IPS-NIHi7 (cell line): ENCODE measurements around the gene ESR1.
"Not testable (repeated sequence)": the region's sequence is repeated elsewhere in the genome, so short reads cannot be mapped to it uniquely, and the experiment has no call there.

Source experiments
- DNase-seq: peaks from one replicate; pipeline ENCODE4 v3.0.0; 2012; ENCODE audit warnings: mixed read lengths; ENCODE audit errors: extremely low spot score

ESR1 gene

DNA sequence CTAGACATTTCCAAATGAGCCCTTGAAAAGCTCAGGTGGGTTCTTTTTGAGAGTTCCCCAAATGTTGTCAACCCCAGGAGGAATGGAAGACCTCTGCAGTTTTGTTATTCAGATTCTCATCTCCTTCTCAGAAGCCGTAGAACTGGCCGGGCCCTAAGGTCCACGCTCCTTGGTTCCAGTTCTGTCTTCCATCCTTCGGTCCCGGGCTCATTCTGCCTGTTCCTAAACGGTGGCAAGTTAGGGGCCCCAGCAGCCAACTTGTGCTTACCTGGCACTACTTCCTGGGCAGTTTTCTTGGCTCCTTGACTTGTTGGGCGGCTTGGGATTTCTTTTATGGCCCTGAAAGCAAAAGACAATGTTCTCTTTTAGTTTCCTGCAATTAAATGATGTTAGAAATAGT, 6.4 kb downstream of the ESR1 start:
- DNase-seq: no peak

DNA sequence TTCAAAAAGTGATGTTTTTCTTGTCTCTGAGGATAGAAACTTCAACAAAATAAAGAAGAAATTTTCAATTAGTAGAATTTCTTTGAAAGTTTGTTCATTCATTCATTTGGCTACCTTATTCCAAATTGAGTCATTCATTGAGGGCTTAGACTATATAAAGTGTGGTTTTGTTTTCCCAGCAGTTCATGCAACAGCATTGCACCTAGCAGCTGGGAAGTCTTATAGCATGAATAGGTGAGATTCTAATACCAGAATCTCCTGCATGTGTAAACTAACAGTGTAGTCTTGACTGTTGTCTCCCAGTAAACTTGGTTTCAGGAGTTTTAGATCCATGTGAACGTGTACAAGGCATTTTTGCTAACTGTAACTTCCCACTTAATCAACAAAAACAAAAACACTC, 7.1 kb downstream of the ESR1 start:
- DNase-seq: no peak

DNA sequence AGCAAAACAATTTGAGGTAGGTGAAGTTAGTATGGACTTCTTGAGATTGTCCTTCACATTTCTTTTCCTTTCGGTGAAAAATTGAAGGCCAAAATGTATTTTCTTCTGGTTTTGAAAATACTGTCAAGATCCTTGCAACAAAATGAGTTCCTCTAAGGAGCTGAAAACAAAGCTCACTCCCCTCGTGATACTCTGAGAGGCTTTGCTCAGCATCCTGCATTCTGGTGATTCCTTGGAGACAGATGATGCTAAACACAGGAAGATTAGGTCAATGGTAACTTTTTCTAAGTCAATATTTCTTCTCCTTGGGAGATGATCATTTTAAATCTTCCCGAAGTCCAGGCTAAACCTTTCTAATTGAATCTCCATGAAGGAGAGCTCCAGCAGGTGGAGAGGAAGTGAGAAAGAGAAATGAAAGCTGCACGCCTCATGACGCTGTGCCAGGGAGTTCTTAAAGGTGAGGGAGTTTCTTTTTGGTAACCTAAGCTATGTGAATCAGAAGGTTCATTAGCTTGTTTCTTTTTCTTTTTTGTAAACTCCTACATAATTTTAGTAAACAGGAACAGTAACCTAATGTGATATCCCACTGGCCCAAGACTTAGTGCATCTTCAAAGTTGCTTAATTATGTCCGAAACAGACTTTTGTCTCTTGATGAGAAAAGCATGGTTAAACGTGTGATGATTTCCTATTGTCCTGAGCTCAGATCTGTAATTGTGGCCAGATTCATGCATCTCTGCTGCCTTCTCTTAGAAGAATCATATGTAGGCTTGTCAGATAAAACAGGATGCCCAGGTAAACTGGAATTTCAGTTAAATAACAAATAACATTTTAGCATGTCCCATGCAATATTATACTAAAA, 15.0 kb downstream of the ESR1 start:
- no peak for DNase-seq

DNA sequence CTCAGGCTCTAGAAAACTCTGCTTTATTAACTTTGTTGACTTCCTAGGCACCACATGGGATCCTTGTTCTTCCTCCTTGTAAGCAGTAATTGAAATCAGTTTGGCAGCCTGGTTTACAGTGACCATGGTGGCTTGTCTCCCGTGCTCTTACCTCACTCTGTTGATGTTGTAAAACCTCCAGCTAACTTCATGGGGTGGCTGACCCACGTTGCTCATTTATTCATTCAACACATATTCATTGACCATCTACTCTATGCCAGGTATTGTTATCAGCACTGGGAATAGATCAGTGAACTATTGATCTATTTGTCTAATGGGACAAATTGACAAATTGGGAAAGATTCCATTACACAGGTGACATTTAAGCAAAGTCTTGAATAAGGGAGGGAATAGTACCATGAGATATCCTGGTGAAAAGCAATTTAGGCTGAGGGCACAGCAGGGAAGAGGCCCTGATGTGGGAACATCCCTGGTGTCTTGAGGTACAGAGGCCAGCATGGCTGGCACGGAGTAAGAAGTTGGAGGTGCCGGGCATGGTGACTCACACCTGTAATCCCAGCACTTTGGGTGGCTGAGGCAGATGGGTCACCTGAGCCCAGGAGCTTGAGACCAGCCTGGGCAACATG, 19.1 kb downstream of the ESR1 start:
- no peak for DNase-seq

DNA sequence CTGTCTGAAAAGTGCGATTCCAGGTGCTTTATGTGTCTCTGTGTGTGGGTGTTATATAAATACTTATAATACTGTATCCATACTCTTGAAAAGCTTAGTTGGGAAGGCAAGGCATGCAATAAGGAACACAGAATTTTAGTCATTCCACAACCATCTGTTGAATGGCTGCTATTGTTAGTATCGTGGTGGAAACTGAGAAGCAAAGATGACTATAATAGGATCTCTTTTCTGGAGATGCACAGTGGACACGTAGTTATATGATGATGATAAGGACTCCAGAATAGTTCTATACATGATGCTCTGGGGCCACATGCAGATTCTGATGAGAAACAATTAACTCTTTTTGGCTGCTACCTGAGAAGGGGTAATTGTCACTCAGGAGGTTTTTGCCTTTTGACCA, 25.2 kb downstream of the ESR1 start:
- DNase-seq: no peak

DNA sequence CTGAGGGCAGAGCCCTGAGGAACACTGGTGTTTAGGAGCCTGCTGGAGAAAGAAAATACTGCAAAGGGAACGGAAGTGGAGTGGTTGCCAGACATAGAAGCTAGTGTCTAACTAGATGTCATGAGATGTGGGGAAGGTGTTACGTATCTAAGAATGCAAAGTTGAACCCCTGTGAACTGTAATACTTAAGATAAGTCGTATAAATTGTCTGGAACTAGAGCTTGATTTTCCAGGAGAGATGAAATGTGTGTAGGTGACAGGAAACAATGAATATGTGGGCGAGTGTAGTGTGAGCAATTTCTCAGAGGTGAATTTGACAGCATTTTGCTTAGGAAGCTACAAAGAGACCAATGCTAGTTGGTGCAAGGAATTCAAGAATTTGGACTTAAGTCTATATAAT, 27.9 kb downstream of the ESR1 start:
- no peak for DNase-seq

DNA sequence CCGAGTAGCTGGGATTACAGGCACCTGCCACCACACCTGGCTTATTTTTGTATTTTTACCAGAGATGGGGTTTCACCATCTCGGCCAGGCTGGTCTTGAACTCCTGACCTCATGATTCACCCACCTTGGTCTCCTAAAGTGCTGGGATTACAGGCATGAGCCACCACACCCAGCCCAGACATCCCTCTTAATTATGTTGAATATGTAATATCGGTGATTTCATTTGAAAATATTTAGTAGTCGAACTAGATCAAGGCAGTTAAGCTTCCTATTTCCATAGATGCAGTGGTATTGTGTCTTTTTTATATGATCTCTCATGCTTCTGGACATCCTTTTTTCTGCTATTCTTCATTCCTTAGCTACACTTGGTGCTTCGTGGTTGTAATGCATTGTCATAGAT, 29.7 kb downstream of the ESR1 start:
- DNase-seq: no peak

DNA sequence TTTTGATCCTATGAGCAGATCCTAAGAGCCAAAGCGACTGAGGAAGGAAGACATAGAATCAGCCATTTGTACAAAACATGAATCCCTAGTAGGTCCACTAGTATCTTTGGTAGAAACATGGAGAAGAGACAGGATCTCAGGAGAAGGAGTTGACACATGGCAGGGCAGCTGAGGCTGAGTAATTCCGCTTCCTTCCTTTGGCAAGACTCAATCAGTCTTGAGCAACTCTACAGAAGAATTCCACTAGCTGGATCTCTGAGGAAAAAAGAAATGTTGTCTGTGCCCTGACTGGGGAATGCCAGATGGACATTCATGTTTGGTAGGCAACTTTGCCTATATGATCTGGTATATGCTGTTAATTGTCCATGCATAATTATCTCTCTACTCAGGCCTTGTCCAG, 35.3 kb downstream of the ESR1 start:
- no peak for DNase-seq

DNA sequence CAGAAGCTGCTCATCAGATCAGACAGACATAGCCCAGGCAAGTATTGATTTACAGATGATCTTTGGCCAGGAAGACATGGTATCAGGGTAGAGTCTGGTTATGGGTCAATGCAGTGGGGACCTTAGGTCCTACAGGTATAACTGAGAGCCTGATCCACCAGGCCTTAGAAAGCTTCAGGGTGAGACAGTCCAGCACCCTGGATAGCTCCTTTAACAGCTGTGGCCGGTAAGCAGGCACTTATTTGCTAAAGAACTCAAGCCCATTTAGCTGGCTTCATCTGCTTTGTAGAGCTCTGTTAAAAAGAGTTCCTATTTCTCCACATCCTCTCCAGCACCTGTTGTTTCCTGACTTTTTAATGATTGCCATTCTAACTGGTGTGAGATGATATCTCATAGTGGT, 39.6 kb downstream of the ESR1 start:
- peak; percentile 60 for DNase-seq

DNA sequence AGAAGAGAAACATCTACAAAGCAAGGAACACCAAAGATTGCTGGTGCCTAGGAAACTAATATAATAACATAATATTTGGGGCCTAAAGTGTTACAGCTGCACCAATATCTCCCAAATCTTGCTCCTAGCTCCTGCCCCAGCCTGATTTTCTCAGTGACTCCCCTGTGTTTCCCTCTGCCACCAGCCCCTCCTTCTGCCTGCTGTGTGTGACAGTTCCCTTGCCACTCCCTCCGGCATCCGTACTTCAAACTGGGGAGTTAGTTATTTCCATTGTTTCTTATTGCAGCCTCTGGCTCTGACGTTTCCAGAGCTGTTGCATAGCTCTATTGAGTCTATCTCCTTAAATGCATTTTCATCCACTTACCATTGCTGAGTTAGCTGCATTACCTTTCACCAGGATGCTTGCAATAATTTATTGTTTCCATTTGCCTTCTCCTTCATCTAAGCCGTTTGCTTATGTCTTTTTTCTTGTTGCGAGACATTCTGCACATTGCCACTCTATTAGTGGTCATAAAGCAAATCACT, 43.1 kb downstream of the ESR1 start:
- DNase-seq: no peak

DNA sequence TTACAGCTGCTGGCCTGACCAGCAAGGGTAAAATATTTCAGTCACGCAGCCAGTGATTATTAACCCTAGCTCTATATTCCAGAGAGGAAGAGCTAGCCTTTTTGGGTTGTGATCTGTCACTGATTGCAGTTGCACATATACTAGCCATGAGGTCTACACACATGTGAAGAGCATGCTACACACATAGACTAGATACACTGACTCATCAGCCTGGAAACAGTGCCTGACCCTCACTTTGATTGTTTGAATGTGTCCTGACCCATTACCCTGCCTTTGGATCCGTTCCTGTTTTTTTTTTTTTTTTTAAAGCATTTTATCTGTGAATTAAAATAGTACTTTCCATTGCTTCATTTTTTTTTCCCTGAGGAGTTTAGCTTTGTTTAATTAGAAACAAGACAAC, 50.8 kb downstream of the ESR1 start:
- DNase-seq: no peak

DNA sequence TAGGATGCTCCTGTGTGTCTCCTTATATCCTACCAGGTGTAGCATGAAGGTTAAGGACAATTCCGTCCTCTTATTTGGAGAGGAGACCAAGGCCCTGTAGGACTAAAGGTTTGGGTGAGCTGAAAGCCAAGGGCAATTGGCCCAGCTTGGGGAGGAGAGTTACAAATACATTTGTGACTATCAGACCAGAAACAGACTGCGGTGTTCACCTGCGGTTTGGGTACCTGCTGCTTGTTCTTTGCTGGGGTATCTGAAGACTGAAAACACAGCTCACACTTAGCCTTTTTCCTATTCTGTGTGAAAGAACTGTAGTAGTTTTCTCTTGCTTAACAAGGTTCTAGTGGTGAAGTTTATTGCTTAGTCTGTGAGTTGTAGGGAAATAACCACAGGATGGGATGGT, 55.0 kb downstream of the ESR1 start:
- no peak for DNase-seq

DNA sequence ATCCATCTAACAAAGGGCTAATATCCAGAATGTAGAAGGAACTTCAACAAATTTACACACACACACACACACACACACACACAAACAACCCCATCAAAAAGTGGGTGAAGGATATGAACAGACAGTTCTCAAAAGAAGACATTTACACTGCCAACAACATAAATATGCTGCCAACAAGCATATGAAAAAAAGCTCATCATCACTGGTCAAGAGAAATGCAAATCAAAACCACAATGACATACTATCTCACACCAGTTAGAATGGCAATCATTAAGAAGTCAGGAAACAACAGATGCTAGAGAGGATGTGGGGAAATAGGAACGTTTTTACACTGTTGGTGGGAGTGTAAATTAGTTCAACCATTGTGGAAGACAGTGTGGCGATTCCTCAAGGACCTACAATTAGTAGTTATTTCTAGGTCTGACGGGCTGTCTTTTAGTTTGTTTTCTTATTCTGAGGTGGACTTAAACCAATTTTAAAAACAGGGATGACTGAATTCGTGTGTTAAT, 59.9 kb downstream of the ESR1 start:
- DNase-seq: not testable (repeated sequence)

DNA sequence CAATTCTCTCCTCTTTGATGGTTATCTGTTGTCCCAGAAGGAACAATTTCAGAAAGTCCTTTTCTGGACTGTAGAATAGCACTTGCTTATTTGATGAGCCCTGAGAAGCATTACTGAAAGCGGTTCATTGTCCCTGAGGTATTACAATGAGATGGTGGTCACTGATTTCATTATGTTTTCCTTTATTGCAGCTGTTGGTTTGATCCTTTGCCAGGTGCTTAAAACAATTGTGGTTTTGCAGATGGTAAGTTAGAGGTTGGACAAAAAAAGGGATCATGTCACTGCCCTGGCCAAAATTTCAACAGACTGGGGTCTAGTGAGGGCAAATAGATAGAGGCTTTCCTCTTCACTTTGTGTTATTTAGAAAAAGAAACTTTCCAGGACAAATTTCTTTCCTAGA, 61.9 kb downstream of the ESR1 start:
- no peak for DNase-seq

DNA sequence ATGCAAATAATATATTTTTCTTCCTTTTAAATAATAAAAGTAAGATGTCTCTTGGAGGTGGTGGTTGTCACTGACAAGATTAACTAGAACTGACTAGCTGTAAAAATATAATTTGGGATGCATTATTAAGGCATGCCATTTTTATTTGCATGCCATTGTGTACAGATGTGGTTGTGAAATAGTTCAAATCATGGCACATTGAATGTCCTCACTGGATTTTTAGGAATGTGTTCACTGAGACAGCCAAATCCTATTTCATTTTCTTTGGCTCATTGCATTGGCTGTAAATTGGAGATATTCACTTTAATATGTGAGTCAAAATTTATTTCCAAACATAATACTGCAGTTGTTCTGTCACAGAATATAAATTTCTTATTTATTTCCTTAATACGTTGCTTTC, 62.3 kb downstream of the ESR1 start:
- DNase-seq: no peak

DNA sequence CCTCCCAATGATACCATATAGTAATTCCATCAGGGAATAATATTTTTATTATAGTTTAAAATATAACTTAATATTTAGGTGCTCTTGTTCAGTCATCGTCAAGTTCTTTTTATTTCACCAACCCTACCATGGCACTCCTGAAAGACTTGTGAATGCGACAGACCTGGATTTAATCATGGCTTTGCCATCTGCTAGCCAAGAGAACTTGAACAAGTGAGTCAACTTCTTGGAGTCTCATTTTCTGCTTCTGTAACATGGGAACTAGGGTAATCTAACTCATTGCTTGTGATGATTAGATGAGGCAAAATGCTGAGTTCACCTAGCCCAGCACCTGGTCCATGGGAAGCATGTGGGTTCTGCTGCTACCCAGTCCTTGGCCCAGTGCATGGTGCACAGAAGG, 62.9 kb downstream of the ESR1 start:
- no peak for DNase-seq

DNA sequence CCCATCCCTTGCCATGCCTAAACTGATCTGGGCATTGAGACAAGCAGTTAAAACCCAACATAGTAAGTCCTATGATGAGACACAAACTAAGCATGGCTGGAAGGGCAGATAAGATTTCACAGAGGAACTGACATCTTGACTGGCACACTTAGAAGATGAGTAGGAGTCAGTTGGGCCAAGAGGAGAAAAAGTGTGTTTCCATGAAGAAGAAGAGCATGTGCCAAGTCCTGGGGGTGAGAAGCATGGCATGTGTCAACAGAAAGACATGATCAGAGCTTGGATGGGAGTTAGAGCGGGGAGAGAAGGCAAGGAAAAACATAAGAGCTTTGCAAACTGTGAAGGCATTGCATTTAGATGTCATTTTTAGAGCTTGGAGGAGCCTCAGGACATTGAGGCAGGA, 68.0 kb downstream of the ESR1 start:
- no peak for DNase-seq

DNA sequence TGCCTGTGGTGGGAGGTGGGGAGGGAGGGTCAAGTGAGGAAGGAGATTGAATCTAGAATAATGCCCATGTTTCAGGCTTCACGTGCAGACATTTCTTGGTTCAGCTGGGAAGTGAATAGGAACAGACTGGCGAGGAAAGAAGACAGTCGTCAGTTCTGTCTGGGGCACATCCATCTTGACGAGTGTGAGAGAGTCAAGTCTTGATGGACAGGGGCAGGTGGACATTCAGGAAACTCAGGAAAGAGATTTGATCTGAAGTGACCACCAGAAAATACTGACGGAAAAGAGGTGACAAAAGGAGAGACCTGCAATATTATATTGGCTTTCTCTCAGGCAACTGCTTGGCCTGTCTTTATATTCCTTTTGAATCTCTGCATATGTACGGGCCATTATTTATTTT, 68.6 kb downstream of the ESR1 start:
- DNase-seq: no peak

DNA sequence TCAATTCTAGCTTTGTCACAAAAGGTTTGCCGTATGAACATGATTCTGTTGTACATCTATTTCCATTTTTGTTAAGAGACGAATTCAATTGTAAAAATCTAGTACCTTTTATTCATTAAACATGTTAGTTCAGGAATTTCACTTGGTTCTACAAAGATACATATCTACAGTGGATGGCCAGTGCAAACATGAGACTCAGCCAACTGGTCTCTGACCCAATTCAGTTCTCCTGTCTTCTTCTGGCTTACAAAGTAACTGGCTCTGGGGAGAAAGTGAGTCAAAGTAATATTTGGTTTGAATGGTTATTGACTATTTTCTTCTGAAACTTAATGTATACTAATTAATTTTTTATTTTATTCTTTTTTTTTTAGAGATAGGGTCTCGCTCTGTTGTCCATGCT, 70.0 kb downstream of the ESR1 start:
- DNase-seq: no peak

DNA sequence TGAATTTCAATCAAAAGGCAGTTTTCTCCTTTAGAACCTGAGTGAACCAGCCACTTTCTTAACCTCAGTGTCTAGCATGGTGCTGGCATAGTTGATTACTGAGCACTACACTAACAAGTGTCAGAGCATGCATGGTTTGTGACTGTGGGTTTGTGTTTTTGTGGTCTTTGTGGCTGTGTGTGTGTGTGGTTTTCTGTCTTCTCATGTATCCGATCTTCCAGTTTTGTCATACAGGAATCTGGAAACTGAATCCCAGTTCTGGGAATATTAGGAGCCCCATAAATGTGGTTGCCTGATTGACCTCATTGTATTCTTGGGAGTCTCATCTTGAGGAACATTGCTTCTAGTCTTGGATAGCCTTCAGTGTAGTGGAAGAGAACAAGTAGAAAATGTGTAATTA, 73.7 kb downstream of the ESR1 start:
- no peak for DNase-seq

DNA sequence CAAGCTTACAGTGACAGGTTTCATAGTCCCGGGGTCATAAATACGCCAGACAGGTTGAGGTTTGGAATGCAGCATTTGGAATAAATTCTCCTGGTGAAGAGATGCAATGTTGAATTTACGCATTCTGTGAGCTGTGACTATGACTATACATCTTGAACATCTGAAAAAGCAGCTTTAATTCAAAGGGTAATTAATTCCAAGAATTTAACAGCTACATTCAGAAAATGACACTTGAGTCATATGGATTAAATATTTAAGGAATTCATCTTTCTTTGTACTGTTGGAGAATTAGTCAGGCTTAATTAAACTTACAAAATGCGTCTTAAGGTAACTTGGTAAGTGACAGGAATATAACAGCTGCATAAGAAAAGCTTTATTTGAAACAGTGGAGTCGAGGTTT, 74.7 kb downstream of the ESR1 start:
- no peak for DNase-seq

DNA sequence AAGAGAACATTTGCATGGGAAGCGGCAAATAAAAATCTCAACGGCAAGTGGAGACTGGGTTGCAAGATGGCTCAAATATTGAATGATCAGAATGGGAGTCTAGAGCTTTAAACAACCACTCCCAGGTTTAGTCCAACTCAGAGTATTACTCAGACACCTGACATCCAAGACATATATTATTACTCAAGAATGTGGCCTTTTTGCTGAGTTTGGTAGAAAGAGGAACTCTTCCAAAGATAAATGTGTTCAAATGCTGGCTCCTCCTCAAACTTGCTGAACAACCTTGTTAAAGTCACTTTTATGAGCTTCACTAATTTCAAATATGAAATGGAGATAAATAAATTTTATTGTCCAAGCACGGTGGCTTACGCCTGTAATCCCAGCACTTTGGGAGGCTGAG, 77.8 kb downstream of the ESR1 start:
- no peak for DNase-seq

DNA sequence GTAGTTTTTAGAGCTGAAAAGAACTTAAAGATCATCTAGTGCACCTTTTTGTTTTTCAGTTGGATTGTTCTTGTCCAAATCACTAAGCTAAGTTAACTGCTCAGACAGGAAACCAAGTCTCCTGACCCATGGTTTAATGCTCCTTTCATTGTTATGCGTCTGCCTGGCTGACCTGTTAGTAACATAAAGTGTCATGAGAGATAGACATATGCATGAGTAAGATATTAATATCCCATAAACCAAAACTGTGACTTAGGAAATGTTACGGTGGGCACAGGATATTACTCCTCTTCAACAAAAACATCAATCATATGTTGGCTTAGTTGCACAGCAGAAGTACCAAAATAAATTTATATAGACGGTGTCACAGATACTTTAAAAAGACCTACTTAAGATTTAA, 84.0 kb downstream of the ESR1 start:
- DNase-seq: no peak
